Inflammatory macrophage treated with lipopolysaccharide for 4 hours (primary cell): Measurements from ENCODE around the gene CASP10.

ENCODE experiments used
- DNase-seq: peaks from one replicate; pipeline ENCODE4 v3.0.0-alpha.2; 2020

The CASP10 gene

DNA sequence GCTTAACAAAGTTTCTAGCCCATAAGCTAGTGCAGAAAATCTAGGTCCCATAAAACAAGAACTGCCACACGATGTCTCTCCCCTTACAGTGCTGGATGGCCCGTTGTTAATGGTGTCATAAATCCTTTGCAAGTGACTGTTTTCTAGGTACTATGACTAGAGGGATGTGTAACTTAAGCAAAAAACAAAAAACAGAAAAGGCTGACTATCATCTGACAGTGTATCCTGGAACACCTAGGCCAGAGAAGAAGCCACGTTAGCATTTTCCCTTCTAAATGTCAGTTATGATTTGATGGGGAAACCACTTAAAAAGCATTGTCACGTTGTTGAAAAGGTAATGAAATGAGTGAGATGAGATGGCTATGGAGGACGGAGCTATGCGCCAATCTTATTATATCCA is 79.8 kb downstream of the CASP10 start:
- no peak for DNase-seq

DNA sequence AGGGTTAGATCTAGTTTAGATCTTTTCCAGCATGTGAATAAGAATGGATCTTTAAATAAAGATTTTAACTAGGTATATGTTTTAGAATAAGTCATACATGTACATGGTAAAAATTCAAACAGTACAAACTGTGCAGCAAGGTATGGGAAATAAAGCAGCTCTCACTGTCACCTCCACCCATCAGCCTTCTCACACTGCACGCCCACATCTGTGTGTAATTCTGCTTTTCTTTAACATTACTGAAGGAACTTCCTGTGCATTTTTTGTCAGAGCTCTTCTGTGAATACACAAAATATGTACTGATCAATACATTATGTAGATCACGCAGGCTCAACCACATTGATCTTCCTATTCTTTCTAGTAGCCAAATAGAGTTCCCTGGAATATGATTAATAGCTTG is 80.8 kb downstream of the CASP10 start:
- peak; percentile 56 for DNase-seq

GRCh38 chr2:201264472-201265173 is 81.7 kb downstream of the CASP10 start:
- DNase-seq, result no peak

- no peak for DNase-seq
Observed at GRCh38 chr2:201266629-201267028, 83.7 kb downstream of the CASP10 start.

- no peak for DNase-seq
Observed at GRCh38 chr2:201267278-201268030, 84.5 kb downstream of the CASP10 start.

DNA sequence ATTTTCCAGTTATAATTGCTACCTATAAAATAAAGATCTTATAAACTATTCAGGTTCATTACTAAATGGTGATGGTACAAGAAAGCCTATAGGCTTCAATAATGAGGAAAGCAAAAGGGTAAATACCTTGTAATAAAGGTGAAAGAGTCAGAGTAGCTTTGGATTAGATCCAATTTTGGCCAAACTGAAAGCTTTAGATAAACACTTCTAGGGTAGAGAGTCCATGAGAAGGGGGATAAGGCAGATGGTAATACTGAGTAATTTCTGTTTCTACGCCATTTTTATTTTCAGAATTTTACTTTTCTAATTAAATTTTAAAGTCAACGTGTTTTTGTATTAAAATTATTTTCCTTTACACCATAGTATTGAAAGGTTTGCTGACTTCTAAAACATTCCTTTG is 86.8 kb downstream of the CASP10 start:
- DNase-seq, result no peak

DNA sequence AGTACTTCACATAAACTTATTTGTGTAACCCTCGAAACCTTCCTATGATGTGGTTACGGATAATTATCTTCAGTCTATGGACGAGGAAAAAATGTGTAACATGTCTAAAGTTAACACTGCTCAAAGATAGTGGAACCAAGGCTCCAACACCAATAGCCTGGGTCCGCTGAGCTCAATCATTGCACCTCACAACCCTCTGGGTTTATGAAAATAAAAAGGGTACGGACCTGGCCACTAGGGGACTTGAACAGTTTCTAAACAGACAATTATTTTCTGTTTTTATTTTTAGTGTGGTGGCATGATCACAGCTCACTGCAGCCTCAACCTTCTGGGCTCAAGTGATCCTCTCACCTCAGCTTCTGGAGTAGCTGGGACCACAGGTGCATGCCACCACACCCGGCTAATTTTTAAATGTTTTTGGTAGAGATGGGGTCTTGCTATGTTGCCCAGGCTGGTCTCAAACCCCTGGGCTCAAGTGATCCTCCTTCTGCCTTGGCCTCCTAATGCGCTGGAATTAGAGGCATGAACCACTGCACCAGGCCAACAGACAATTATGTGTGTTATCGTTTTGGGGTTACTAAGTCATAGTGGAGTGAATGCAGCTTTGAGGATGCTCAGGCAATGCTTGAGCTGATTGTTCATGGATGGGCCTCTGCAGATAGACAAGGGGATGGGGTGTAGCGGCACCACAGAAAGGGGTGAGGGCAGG is 87.5 kb downstream of the CASP10 start:
- no peak for DNase-seq

DNA sequence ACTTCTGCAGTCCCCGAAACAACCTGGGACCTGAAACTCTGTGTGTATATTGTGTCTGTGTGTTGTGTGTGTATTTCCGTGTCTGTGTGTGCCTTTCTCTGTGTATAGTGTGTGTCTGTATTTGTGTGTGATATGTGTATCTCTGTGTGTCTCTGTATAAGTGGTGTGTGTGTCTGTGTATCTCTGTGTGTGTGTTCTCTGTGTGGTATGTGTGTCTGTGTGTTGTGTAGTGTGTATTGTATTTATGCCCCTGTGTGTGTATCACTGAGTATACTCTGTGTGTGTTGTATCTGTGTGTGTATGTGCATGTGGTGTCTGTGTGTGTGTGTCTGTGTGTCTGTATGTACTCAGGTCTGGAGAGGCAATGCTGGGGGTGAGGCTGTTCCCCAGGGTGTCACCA is 89.0 kb downstream of the CASP10 start:
- no peak for DNase-seq

- DNase-seq, result no peak
Observed at GRCh38 chr2:201273330-201273983, 90.5 kb downstream of the CASP10 start.

- DNase-seq, result no peak
Observed at GRCh38 chr2:201275069-201275468, 92.1 kb downstream of the CASP10 start.

DNA sequence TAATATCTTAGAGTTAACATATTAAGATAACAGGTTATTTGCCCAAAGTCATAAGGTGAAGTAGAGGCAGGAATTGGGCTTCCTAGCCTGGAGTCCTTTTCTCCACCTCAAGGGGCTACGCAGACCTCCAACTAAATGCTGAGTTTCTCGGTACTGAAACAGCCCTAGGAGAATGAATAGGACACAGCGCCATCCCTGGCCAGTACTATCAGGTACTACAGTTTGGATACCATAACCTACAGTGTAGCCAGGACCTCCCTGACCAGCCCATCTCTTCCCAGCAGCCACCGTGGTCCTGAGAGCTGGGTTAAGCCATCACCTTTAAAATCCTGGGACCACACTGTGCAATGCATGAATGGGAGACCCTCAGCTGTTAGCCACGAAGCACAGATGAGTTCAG is 93.0 kb downstream of the CASP10 start:
- no peak for DNase-seq

DNA sequence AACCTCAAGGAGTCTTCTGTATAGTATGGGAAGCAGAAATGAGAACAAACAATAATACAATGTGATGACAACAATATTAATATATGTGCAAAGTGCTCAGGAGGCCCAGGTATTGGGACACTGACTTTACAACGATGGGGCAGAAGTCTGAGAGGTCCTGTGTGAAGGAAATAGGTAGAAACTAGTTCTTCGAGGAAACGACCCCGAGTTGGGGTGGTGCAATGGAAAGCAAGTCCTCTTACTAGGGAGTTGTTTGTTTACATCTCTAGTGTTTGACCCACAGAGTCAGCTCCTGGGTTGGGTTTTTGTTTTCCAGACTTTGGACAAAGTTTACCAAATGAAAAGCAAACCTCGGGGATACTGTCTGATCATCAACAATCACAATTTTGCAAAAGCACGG is 93.6 kb downstream of the CASP10 start:
- no peak for DNase-seq
